Activated CD4-positive, alpha-beta T cell treated with anti-CD3 and anti-CD28 coated beads, Interleukin-2, amount 50 U/mL, for 1 hour (primary cell): ENCODE measurements around the gene A1BG.

Experiments used
- DNase-seq: peaks from one replicate; pipeline ENCODE4 v3.0.0-alpha.2; 2020

Gene A1BG, protein sequence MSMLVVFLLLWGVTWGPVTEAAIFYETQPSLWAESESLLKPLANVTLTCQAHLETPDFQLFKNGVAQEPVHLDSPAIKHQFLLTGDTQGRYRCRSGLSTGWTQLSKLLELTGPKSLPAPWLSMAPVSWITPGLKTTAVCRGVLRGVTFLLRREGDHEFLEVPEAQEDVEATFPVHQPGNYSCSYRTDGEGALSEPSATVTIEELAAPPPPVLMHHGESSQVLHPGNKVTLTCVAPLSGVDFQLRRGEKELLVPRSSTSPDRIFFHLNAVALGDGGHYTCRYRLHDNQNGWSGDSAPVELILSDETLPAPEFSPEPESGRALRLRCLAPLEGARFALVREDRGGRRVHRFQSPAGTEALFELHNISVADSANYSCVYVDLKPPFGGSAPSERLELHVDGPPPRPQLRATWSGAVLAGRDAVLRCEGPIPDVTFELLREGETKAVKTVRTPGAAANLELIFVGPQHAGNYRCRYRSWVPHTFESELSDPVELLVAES

DNA sequence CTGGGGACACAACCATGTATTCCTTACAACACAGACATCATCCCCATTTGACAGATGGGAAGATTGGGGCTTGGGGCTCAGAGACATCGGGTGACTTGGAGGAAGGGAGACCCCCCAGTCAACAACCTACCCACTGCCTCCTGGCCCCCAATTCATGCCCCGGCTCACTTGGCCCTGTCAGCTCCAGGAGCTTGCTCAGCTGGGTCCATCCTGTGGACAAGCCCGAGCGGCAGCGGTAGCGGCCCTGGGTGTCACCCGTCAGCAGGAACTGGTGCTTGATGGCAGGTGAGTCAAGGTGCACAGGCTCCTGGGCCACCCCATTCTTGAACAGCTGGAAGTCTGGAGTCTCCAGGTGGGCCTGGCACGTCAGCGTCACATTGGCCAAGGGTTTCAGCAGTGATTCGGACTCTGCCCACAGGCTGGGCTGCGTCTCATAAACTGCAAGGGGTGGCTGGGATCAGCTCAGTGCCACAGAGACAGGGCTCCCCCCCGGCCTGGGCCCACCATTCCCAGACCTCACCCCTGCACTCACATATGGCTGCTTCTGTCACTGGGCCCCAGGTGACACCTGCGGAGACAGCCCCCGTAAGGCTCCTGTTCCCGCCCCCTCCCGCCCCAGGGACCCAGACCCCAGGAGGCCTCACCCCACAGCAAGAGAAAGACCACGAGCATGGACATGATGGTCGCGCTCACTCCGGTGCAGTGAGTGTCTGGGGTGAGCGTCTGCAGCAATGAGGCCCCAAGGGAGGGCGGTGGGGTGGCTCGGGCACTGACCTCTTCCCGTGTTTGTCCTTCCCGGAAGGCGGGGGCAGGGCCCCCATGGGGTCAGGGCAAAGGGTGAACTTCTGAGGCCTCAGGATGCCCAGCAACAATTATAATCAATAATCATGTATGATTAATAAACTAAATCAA is at the start of gene A1BG:
TSS of gene A1BG (minus strand) at position 733 of the 912 bp plus-strand sequence. CDS start at position 678, 55 bp downstream.
- DNase-seq: no peak

DNA sequence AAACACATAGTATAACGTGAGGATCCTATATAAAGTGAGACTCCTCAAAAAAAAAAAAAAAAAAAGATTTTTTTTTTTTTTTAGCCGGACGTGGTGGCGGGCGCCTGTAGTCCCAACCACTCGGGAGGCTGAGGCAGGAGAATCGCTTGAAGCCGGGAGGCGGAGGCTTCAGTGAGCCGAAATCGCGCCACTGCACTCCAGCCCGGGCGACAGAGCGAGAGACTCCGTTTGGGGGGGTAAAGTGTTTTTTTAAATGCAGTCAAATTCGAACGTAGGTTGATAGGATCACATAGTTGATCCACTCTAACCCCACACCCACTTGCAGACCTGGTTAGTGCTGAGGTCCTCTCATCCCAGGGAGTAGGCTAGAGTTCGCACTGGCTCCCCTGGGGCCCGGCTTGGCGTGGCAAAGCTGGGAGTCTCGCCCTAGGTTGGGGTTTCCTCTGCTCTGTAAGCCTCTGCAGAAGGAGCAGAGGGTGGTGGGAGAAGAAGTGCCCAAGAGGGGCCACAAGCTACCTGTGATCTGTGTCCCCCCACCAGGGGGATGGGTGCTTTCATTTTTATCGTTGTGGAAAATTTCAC is 48.6 kb upstream of the A1BG start:
- no peak for DNase-seq

DNA sequence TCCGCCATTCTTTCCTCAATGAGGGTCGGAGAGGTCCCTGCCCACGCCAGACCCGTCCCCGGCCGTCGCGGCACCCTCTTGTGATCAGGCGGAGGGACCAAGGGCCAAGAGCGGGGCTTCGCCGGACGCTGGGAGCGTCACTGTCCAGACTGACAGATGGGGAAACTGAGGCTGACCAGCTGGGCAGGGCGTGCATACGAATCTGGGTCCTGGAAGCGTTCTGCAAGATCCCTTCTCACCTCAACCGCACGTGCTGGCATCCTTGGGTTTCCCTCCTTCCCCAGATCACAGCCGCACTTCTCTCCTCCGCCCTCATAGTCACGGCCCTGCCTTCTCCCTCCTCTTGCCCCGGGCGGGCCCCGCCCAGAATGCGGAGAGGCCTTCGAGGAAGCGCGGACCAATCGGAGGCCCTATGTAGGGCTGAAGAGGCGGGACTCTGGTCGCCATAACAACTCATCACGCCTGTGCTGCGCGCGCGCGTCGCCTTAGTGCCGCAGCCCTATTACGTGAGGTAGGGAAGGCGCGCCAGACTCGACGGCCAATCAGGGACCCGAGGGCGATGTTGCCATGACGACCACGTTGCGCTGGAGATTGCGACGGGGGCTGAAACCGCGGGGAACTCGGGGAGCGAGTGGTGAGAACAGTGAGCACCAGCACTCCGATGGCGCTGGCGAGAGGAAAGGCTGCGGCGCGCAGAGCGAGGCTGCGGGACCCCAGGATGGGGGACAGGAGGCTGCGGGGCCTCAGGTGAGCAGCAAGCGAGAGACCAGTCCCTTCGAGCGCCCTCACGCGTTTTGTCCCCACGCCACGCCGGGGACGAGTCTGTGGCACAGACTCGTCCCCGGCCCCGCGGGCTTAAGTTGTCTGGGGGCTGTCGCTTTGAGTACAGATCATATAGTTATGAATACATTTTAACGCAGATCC is 47.9 kb upstream of the A1BG start:
- DNase-seq: peak; percentile 99

DNA sequence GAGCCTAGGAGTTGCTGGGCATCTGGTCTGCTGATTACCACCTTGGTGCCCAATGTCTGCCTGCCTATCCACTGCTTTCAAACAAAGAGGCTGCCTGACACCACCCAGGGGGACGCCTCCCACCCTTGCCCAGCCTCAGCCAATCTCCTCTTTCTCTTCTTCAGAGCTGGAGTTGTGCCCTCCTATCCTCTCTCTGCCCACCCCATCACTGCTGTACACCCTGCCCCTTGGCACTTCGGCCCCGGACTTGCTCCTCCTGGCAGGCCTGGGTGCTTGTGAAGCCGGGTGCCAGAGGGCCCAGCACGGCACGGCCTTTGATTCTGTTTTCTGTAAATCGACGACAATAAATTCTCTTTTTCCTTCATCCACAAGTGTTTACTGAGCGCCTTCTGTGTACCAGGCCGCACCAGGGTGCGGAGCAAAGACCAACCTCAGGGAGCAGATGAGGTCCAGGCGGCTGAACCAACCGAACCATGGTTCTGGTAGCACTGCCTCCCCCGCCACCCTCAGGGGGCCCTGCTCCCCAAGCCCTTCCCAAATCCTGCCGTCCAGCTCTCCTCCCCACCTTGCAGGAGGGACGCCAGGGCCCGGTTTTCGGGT is 47.1 kb upstream of the A1BG start:
- no peak for DNase-seq

DNA sequence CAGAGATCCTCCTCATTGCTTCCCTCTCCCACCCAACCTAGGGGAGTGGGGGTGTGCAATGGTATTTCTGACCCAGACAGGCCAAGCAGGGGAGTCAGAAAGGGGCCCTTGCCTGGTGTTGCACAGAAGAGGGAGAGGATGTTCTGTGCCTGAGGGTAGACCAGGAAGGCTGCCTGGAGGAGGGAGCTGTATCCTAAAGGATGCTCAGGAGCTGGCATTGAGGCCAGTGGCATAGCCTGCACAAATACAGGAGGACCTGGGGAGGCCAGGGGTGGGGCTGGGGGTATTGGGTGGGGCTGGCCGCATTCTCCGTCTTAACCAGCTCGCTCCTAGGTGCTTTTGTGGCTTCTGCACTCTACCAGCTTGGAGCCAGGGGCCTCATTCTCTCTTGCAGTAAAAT is 46.6 kb upstream of the A1BG start:
- no peak for DNase-seq

DNA sequence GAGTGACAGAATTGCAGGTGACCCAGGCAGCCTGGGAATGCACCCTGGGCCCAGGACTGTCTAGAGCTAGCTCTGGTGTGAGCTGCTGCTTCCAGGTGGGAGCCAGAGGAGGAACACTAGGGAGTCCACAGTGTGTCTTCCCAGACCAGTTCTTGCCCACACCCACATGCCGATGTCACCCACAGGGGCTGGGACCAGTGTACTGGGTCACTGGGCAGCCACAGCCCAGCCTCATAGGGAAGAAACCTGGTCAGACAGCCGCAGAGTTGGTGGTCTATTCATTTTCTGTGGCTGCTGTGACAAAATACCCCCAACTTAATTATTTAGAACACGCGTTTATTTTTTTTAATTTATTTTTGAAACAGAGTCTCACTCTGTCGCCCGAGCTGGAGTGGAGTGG is 45.3 kb upstream of the A1BG start:
- no peak for DNase-seq

DNA sequence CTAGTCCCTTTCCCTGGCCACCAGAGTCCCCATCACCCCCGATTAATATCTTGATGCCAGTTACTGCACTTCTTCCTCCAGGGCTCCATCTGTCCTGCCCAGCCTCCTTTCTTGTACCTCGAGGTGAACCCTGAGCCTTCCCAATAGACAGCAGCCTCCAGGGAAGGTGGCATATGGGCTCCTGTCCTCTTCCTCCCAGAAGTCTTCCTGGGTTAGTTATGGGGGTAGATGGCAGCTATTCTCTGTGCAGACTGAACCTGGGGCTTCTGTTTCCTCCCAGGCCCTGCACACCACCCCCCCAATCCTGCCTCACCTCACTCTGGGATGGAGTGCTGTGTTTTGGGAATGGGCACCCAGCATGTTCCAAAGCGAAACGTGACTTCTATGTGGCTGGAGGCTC is 44.8 kb upstream of the A1BG start:
- no peak for DNase-seq

DNA sequence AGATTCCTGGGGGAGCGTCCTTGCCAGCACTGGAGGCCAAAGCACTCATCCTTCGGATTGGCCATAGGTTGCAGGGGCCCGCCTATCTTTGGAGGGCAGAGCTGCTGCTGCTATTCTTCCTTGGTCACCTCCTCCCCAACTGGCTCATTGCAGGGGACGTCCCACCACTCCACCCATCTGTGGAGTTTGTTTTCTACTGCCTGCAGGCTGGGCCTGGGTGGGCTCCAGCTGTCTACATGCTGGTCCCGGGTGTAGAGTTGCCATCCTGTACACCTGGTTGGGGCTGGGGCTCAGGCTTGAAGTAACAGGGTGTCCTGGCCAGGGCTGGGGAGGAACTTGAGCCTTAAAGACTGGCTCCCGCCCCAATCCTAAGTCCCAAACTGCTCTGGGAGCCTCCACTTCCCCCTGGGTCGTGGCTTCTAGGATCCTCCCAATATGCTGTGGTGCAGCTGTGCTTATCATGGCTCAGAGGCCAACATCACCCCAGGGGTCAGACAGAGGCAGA is 44.3 kb upstream of the A1BG start:
- no peak for DNase-seq

DNA sequence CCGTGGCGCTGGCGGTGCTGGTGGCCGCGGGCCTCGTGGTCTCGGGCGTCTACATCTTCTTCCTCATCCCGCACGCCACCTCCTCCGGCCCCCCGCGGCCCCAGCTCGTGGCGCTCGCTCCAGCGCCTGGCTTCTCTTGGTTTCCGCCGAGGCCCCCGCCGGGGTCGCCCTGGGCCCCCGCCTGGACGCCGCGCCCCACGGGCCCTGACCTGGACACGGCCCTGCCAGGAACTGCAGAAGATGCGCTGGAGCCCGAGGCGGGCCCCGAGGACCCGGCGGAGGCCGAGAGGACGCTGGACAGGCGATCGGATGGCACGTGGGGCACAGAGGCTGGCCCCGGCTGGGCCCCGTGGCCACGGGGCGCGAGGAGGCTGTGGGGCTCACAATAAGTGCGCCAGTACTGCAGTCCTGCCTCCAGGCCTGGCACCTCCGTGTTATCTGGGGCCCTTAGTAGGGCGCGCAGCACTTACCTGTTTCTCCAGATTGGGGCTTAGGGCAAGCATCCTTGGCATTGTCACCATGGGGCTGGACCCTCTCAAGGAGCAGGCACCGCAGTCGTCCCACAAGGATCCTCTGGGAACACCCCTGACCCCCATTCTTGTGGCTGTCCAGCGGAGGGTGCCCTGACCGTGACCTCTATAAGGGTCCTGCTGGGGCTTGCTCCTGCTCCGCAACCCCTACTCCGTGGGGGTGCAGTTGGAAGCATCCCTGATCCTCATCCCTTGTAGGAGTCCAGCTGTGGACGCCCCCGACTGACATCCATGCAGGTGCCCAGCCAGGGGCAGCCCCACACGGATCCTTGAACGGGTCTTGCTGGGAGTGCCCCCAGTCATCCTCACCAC is 43.6 kb upstream of the A1BG start:
- no peak for DNase-seq

DNA sequence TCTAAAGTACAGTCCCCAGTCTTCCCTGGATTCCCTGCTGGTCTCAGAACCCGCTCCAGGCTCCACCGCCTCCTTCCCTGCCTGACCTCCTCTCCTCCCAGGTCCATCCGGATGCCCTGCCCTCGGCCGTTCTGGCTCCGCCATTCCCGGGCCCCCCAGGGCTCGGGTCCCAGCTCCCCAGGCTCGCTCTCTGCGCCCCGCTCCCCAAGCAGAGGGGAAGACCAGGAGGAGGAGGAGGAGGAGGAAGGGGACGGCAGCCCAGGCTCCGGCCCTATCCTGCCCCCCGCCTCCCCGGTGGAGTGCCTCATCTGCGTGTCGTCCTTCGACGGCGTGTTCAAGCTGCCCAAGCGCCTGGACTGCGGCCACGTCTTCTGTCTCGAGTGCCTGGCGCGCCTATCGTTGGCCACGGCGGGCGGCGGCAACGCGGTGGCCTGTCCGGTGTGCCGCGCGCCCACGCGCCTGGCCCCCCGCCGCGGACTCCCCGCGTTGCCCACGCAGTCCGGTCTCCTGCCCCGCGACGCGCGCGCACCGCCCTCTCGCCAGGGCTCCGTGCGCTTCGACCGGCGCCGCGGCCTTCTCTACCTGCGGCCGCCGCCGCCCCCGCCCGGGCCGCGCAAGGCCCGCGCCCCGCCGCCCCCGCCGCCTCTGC is 42.8 kb upstream of the A1BG start:
- no peak for DNase-seq

DNA sequence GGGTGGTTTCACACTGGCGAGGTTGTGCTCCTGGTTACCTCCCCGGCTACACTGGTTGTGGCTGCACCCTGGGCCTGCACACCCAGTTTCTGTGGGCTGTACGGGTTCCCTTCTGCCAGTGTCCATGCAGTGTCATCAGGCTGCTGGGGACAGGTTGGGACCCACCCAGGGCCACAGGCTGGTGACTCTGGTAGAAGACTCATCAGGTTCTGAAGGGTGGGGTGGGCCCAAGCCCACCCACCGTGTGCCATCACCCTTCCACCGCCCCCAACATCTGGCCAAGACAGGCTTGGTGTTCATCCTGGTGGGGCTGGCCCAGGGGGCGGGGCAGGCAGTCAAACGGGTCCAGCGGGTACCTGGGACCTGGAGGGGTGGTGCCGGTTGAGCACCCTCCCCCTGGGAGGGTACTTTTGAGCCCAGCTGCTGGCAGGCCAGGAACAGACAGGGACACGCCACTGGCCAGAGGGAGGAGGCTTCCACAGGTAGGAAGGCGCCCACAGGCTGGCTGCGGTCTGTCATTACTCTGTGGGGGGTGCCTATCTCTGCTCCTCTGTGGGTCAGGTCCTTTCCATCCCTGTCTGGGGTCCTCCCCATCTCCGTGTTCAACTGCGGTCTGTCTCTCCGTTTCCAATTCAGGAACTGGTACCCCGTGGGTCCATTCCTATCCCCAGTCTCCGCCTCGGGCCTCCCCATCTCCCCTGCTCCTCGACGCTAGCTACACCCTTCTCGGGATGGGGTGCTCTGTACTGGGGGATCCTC is 42.1 kb upstream of the A1BG start, which contains the start of gene RNF225:
TSS of gene RNF225 (plus strand) at position 437 of the 759 bp plus-strand sequence. CDS start 434 bp downstream, outside the sequence.
- no peak for DNase-seq

DNA sequence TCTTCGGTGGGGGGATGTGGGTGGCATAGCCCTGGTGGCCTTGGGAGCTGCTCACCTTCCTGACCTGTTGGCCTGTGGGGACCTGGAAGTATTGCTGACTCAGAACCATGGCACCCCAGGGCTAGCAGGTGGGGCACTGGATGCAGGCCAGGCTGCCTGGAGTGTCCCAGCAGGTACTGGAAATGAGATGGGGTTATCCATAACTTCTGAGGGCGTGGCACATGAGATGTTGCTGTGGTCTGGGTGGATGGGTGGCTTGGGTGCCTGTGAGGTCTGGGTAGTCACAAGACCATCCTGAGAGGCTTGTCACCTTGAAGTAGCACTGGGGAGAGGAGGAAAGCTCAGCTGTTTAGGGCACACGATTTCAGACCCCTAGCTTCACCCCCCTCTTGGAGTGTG is 41.5 kb upstream of the A1BG start:
- no peak for DNase-seq

DNA sequence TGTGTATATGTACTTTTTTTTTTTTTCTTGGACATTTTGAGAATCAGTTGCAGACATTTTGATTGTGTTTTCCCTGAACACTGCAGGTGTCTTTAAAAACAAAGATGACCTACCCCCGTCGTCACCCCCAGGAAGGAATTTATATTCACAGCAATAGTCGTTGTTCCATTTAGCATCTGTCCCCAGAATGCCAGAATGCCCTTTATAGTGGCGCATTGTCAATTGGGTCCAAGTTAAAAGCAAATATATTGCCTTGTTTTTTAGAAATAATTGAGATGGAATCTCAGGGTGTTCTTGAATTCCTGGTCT is 40.4 kb upstream of the A1BG start:
- no peak for DNase-seq

DNA sequence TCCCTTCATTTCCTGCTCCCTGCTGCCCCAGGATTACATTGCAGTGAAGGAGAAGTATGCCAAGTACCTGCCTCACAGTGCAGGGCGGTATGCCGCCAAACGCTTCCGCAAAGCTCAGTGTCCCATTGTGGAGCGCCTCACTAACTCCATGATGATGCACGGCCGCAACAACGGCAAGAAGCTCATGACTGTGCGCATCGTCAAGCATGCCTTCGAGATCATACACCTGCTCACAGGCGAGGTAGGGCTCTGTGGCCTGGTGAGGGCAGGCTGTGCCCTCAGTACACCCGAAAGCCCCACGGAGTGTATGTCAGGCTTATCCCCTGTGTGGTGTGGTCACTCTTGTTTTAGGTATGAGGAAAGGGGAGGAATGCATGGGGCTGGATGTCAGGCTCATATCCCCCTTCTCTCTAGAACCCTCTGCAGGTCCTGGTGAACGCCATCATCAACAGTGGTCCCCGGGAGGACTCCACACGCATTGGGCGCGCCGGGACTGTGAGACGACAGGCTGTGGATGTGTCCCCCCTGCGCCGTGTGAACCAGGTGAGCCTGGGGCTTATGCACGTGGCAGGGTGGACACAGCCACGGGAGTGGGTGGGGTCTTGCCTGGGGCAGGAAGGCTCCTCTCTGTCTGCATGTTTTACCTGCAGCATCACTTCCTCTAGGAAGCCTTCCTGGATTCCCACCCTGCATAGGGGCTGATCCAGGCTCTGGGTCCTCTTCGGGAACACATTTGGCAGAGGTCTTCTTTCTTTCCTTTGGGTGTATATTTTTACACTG is 39.8 kb upstream of the A1BG start:
- DNase-seq: no peak

DNA sequence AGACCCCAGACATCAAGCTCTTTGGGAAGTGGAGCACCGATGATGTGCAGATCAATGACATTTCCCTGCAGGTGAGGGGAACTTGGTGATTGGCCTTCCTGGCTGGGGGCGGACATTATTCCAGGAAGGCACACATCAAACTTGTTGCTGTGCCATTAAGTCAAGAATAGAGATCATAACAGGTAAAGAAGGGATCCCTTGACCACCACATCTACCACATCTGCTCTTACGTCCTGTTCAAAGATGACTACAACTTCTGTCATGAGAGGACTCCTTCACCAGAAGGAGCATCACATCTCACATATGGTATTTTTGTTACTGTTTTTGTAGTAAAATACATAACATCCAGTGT is 34.9 kb upstream of the A1BG start:
- no peak for DNase-seq

DNA sequence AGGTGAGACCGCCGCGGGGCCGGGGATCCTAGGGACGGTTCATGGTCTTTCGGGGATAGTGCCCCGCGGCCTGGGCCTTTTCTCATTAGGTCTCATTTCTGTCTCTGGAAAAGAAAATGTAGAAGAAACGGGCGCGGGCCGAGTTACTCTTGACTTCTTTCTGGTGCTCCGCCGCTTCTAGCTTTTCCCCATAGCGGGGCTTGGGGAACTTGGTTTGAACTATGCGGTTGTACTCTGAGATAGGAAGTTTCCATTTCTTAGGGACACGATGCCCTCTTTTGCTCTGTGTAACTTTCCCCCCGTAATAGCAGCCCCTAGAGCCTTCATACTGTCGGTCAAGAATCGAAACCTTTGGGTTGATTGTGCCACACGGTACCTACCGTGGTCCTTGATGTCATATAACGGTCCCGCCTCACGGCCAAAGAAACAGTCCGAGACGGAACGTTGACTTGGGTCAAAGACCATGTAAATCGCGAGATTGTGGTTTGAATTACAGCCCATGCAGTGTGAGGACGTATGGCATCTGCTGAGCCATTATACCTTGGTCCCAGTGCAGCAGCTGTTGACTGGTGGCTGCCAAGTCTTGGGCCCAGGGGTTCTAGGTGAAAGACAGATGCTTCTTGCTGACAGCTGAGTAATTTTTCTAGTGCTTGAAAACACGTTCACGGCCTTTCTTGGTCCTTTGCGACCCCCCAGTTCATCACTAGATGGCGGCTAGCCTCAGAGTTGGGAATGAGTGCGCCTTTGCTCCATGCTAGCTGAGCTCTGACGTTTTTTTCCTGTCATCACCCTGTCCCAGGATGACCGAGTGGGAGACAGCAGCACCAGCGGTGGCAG is 34.3 kb upstream of the A1BG start:
- no peak for DNase-seq

DNA sequence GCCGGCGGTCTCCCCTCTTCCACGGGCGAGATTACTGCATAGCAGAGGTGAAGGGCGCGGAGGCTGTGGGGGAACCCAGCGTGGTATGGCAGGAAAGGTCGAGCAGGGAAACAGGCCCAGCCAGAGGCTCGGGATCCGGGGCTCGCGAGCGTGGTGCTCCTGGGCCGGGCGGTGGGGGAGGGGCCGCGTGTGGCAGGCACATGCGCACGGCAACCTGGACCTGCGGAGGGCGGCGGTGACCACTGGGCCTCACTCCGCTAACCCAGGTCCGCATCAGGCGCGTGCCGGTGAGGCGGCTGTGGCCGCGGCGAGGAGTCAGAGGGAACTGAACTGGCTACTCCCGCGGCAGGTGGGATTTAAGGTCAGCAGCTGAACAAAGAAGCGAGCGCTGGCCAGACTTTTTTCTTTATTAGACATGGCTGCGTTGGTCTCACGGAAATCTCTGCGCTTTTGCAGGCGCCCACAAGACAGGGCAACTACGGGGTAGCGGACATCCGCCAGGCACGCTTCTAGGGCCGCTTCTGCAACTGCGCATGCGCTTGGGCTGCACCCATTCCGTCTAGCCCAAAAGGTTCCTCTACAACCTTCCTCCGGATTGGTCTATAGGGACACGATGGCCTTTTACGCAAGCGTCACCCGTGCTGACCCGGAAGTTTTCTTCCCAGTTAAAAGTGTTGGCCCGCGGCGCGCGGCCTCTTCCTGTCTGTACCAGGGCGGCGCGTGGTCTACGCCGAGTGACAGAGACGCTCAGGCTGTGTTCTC is 33.5 kb upstream of the A1BG start, which contains the start of gene RPS5:
TSS of gene RPS5 (plus strand) at position 694 of the 762 bp plus-strand sequence. CDS start 869 bp downstream, outside the sequence.
- DNase-seq: peak; percentile 93
